Neural progenitor cell (in vitro differentiated cells): ENCODE measurements around the gene SLC4A4. TPM values are rescaled to one million over a fixed set of nuclear protein-coding genes. Genes with fewer than 3 reads are reported as not detected.

Source experiments
- DNase-seq: peaks from one replicate; pipeline ENCODE4 v3.0.0-alpha.2; 2016; ENCODE audit warnings: low spot score
- H2AFZ ChIP-seq: fragments of 200-600 bp; sonication (generic); replicated peaks from 2 replicates; pipeline ENCODE4 v1.6.1; 2016; ENCODE audit warnings: antibody characterized with exemption
- H3F3A ChIP-seq: fragments of 200-600 bp; sonication (generic); 2 replicates; pipeline ENCODE4 v1.6.1; 2016; ENCODE audit warnings: antibody characterized with exemption, low read depth
- H3K27ac ChIP-seq: fragments of 200-600 bp; sonication (generic); 2 replicates; pipeline ENCODE4 v1.5.1; 2016; ENCODE audit warnings: mild to moderate bottlenecking
- H3K27me3 ChIP-seq: fragments of 200-600 bp; sonication (generic); 2 replicates; pipeline ENCODE4 v1.6.1; 2016; ENCODE audit warnings: mild to moderate bottlenecking, moderate library complexity
- H3K36me3 ChIP-seq: fragments of 200-600 bp; sonication (generic); 2 replicates; pipeline ENCODE4 v1.5.1; 2016
- H3K4me1 ChIP-seq: fragments of 200-600 bp; sonication (generic); 2 replicates; pipeline ENCODE4 v1.6.1; 2016; ENCODE audit warnings: mixed run types
- H3K4me2 ChIP-seq: fragments of 200-600 bp; sonication (generic); 2 replicates; pipeline ENCODE4 v1.6.1; 2016
- H3K4me3 ChIP-seq: fragments of 200-600 bp; sonication (generic); 2 replicates; pipeline ENCODE4 v1.5.1; 2016
- H3K79me2 ChIP-seq: fragments of 200-600 bp; sonication (generic); 2 replicates; pipeline ENCODE4 v1.6.1; 2016; ENCODE audit warnings: low read depth
- H3K9ac ChIP-seq: fragments of 200-600 bp; sonication (generic); 2 replicates; pipeline ENCODE4 v1.6.1; 2016
- H3K9me3 ChIP-seq: fragments of 200-600 bp; sonication (generic); 2 replicates; pipeline ENCODE4 v1.5.1; 2016; ENCODE audit warnings: low read depth
- H4K20me1 ChIP-seq: fragments of 200-600 bp; sonication (generic); 2 replicates; pipeline ENCODE4 v1.6.1; 2016; ENCODE audit warnings: low read depth
- H3K27ac Mint-ChIP-seq: 3 replicates; pipeline ENCODE4 v1.8.0; 2021; ENCODE audit warnings: mixed read lengths
- H3K27me3 Mint-ChIP-seq: 2 replicates; pipeline ENCODE4 v1.8.0; 2022; ENCODE audit warnings: low read depth, mild to moderate bottlenecking, inconsistent platforms, moderate library complexity, mixed read lengths; ENCODE audit not compliant: insufficient read depth
- H3K36me3 Mint-ChIP-seq: 3 replicates; pipeline ENCODE4 v1.8.0; 2021; ENCODE audit warnings: mixed read lengths
- H3K4me1 Mint-ChIP-seq: 3 replicates; pipeline ENCODE4 v1.8.0; 2021; ENCODE audit warnings: mixed read lengths
- H3K4me3 Mint-ChIP-seq: 3 replicates; pipeline ENCODE4 v1.8.0; 2021; ENCODE audit warnings: mild to moderate bottlenecking, moderate library complexity, mixed read lengths
- H3K9me3 Mint-ChIP-seq: 3 replicates; pipeline ENCODE4 v1.8.0; 2020; ENCODE audit warnings: mixed read lengths
- EZH2 ChIP-seq: fragments of 200-600 bp; sonication (generic); IDR thresholded peaks from 2 replicates; pipeline ENCODE4 v1.6.1; 2017; ENCODE audit warnings: antibody characterized with exemption, mild to moderate bottlenecking, moderate library complexity
- EZH2phosphoT487 ChIP-seq: fragments of 200-600 bp; sonication (generic); IDR thresholded peaks from 2 replicates; pipeline ENCODE4 v1.6.1; 2017; ENCODE audit warnings: antibody characterized with exemption
- total RNA-seq: library from RNA; depleted of rRNA; stranded (reverse); fragments of >200 nt; gene quantifications from 2 replicates; pipeline ENCODE4 v1.2.3, GENCODE V29; 2015; ENCODE audit warnings: low replicate concordance
- TF ChIP-seq, protein P1 (sequence below): fragments of 200-600 bp; sonication (generic); IDR thresholded peaks from 2 replicates; pipeline ENCODE4 v1.5.1; 2017; ENCODE audit warnings: antibody characterized with exemption, mild to moderate bottlenecking

The SLC4A4 gene
- total RNA-seq, 1 donor from 2014 or later, result not detected

GRCh38 chr4:71609651-71610050, 270.8 kb downstream of the SLC4A4 start:
- TF ChIP-seq EZH2 (no peak), EZH2phosphoT487 (no peak)
- TF ChIP-seq, protein P1, sequence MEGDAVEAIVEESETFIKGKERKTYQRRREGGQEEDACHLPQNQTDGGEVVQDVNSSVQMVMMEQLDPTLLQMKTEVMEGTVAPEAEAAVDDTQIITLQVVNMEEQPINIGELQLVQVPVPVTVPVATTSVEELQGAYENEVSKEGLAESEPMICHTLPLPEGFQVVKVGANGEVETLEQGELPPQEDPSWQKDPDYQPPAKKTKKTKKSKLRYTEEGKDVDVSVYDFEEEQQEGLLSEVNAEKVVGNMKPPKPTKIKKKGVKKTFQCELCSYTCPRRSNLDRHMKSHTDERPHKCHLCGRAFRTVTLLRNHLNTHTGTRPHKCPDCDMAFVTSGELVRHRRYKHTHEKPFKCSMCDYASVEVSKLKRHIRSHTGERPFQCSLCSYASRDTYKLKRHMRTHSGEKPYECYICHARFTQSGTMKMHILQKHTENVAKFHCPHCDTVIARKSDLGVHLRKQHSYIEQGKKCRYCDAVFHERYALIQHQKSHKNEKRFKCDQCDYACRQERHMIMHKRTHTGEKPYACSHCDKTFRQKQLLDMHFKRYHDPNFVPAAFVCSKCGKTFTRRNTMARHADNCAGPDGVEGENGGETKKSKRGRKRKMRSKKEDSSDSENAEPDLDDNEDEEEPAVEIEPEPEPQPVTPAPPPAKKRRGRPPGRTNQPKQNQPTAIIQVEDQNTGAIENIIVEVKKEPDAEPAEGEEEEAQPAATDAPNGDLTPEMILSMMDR, result no peak
- H4K20me1 ChIP-seq, result no peaks in the 10 kb centered on the region
- H3K27me3 ChIP-seq, result no peaks in the 10 kb centered on the region
- Mint-ChIP-seq H3K27me3 (no peaks in the 10 kb centered on the region), H3K27ac (no peak overlapping the region), H3K36me3 (no peaks in the 10 kb centered on the region), H3K9me3 (no peaks in the 10 kb centered on the region), H3K4me3 (no peak overlapping the region), H3K4me1 (peaks cover 3% of the 10 kb centered on the region)
- H3K27ac ChIP-seq, result no peak overlapping the region
- no peak overlapping the region for H3K9ac ChIP-seq
- no peak overlapping the region for H2AFZ ChIP-seq
- no peaks in the 10 kb centered on the region for H3K79me2 ChIP-seq
- H3K4me3 ChIP-seq, result no peak overlapping the region
- DNase-seq, result no peak
- no peaks in the 10 kb centered on the region for H3K4me1 ChIP-seq
- H3K4me2 ChIP-seq, result no peak overlapping the region
- no peaks in the 10 kb centered on the region for H3F3A ChIP-seq
- H3K9me3 ChIP-seq, result no peaks in the 10 kb centered on the region
- no peaks in the 10 kb centered on the region for H3K36me3 ChIP-seq

GRCh38 chr4:71614621-71615020, 275.8 kb downstream of the SLC4A4 start:
- DNase-seq, result no peak
- peaks cover 2% of the 10 kb centered on the region for H3K27me3 Mint-ChIP-seq
- no peaks in the 10 kb centered on the region for H3K36me3 Mint-ChIP-seq
- Histone ChIP-seq H3K4me2 (no peak overlapping the region), H2AFZ (no peak overlapping the region), H3K9me3 (no peaks in the 10 kb centered on the region), H3K4me3 (no peak overlapping the region), H3K27ac (no peak overlapping the region), H3K9ac (no peak overlapping the region), H3F3A (no peaks in the 10 kb centered on the region), H3K27me3 (no peaks in the 10 kb centered on the region), H3K36me3 (no peaks in the 10 kb centered on the region), H3K79me2 (no peaks in the 10 kb centered on the region), H4K20me1 (no peaks in the 10 kb centered on the region), H3K4me1 (no peaks in the 10 kb centered on the region)
- no peak overlapping the region for H3K27ac Mint-ChIP-seq
- H3K9me3 Mint-ChIP-seq, result peaks cover 4% of the 10 kb centered on the region
- TF ChIP-seq EZH2 (no peak), EZH2phosphoT487 (no peak)
- TF ChIP-seq, protein P1, result no peak
- no peak overlapping the region for H3K4me3 Mint-ChIP-seq
- no peaks in the 10 kb centered on the region for H3K4me1 Mint-ChIP-seq

GRCh38 chr4:71616168-71616811, 277.5 kb downstream of the SLC4A4 start:
- Histone ChIP-seq H3K36me3 (no peaks in the 10 kb centered on the region), H3K4me2 (no peak overlapping the region), H3K9ac (no peak overlapping the region), H3K4me3 (no peak overlapping the region), H3F3A (no peaks in the 10 kb centered on the region), H2AFZ (no peak overlapping the region), H3K27me3 (no peaks in the 10 kb centered on the region), H3K9me3 (no peaks in the 10 kb centered on the region), H3K4me1 (no peaks in the 10 kb centered on the region), H4K20me1 (no peaks in the 10 kb centered on the region), H3K27ac (no peak overlapping the region), H3K79me2 (no peaks in the 10 kb centered on the region)
- Mint-ChIP-seq H3K36me3 (no peaks in the 10 kb centered on the region), H3K4me3 (no peak overlapping the region), H3K4me1 (no peaks in the 10 kb centered on the region), H3K27ac (no peak overlapping the region), H3K9me3 (peaks cover 11% of the 10 kb centered on the region), H3K27me3 (peaks cover 2% of the 10 kb centered on the region)
- no peak for DNase-seq
- TF ChIP-seq EZH2phosphoT487 (no peak), EZH2 (no peak)
- TF ChIP-seq, protein P1, result no peak
